Fibroblast of lung (primary cell): ENCODE measurements around the gene KIF26B.

Experiments used
- EZH2 ChIP-seq: IDR thresholded peaks from 2 replicates; pipeline ENCODE4 v1.5.1; 2012; ENCODE audit warnings: low read length, control low read depth, mild to moderate bottlenecking; ENCODE audit errors: missing control alignments
- TF ChIP-seq, protein P1 (sequence below), 2 donors: IDR thresholded peaks in 1 of 2; conservative IDR thresholded peaks in 1 of 2; 1 replicate in 1 of 2; 2 replicates in 1 of 2; pipeline ENCODE4 v1.5.1; 2011 to 2012; ENCODE audit warnings: low read length in 2 of 2, control low read depth in 1 of 2, inconsistent platforms in 1 of 2, low read depth in 1 of 2, mild to moderate bottlenecking in 1 of 2

DNA sequence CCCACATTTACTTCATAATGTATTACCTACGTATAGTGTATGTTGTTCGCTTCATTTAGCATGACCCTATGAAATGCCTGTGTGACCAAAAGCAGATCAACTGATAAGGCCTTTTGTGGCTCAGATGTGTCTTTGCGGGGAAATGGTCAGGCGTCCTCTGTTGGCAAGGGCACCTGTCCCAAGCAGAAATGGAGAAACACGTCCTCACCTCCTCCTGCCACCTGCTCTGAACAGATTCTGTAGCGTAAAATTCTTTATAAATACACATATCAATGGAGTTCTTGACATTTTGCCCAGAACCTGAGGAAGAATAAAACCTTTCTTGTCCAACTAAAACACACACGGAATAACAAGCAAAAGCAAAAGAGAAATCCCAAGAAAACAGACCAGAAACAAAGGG, 417.9 kb downstream of the KIF26B start:
- TF ChIP-seq, protein P1, sequence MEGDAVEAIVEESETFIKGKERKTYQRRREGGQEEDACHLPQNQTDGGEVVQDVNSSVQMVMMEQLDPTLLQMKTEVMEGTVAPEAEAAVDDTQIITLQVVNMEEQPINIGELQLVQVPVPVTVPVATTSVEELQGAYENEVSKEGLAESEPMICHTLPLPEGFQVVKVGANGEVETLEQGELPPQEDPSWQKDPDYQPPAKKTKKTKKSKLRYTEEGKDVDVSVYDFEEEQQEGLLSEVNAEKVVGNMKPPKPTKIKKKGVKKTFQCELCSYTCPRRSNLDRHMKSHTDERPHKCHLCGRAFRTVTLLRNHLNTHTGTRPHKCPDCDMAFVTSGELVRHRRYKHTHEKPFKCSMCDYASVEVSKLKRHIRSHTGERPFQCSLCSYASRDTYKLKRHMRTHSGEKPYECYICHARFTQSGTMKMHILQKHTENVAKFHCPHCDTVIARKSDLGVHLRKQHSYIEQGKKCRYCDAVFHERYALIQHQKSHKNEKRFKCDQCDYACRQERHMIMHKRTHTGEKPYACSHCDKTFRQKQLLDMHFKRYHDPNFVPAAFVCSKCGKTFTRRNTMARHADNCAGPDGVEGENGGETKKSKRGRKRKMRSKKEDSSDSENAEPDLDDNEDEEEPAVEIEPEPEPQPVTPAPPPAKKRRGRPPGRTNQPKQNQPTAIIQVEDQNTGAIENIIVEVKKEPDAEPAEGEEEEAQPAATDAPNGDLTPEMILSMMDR (conservative IDR thresholded peaks at IDR 0.05 in 1 of 2, IDR thresholded peaks at IDR 0.05 in 1 of 2; ENCODE audit: low read depth in 1 of 2, low read length in 2 of 2) = no peak
- no peak for TF ChIP-seq EZH2
